NT2/D1 (cell line): ENCODE results near the gene APOOL.
A peak's percentile ranks its signal among the peaks of the same experiment; 100 is the strongest.

ENCODE experiments used
- DNase-seq: peaks from one replicate; pipeline ENCODE4 v3.0.0-alpha.2; 2011; ENCODE audit warnings: low read depth, low spot score
- H3K27me3 ChIP-seq: 2 replicates; pipeline ENCODE4 v1.6.0; 2011; ENCODE audit warnings: mild to moderate bottlenecking; ENCODE audit not compliant: insufficient read length, insufficient read depth
- H3K36me3 ChIP-seq: 2 replicates; pipeline ENCODE4 v1.6.1; 2011; ENCODE audit warnings: mild to moderate bottlenecking, low read length, mixed read lengths; ENCODE audit not compliant: insufficient read depth, insufficient read length
- H3K4me1 ChIP-seq: 2 replicates; pipeline ENCODE4 v1.5.1; 2011; ENCODE audit not compliant: insufficient read depth, insufficient read length
- H3K4me3 ChIP-seq: 2 replicates; pipeline ENCODE4 v1.5.1; 2011; ENCODE audit warnings: low read depth; ENCODE audit not compliant: insufficient read length
- H3K9ac ChIP-seq: 2 replicates; pipeline ENCODE4 v1.6.0; 2011; ENCODE audit warnings: low read depth; ENCODE audit not compliant: insufficient read length
- H3K9me3 ChIP-seq: 2 replicates; pipeline ENCODE4 v1.5.1; 2011; ENCODE audit warnings: mild to moderate bottlenecking, low read length; ENCODE audit not compliant: insufficient read depth
- SUZ12 ChIP-seq: IDR thresholded peaks from 2 replicates; pipeline ENCODE4 v1.6.1; 2011; ENCODE audit not compliant: insufficient read length, insufficient read depth; ENCODE audit errors: extremely low read depth
- YY1 ChIP-seq: IDR thresholded peaks from 2 replicates; pipeline ENCODE4 v1.6.1; 2011; ENCODE audit not compliant: insufficient read length, insufficient read depth
- ZNF274 ChIP-seq: IDR thresholded peaks from 2 replicates; pipeline ENCODE4 v1.6.1; 2011; ENCODE audit warnings: mild to moderate bottlenecking, low read depth, low read length

Gene APOOL

GRCh38 chrX:85017721-85018120 is 14.0 kb downstream of the APOOL start:
- no peaks in the 10 kb centered on the region for H3K36me3 ChIP-seq
- no peaks in the 10 kb centered on the region for H3K27me3 ChIP-seq
- no peak overlapping the region for H3K4me3 ChIP-seq
- TF ChIP-seq ZNF274 (no peak), YY1 (no peak), SUZ12 (no peak)
- H3K9me3 ChIP-seq, result peaks cover 8% of the 10 kb centered on the region; the same call in 1 of the 2 replicates
- no peak for DNase-seq
- no peaks in the 10 kb centered on the region for H3K4me1 ChIP-seq
- H3K9ac ChIP-seq, result no peak overlapping the region

- no peak overlapping the region for H3K9ac ChIP-seq
- H3K9me3 ChIP-seq, result peaks cover 8% of the 10 kb centered on the region; the same call in 1 of the 2 replicates
- no peak overlapping the region for H3K4me3 ChIP-seq
- H3K4me1 ChIP-seq, result no peaks in the 10 kb centered on the region
- H3K27me3 ChIP-seq, result no peaks in the 10 kb centered on the region
- TF ChIP-seq YY1 (no peak), SUZ12 (no peak), ZNF274 (no peak)
- DNase-seq, result no peak
- no peaks in the 10 kb centered on the region for H3K36me3 ChIP-seq
These were observed 14.8 kb downstream of the APOOL start for GRCh38 chrX:85018471-85018870.

GRCh38 chrX:85020216-85020615 is 16.5 kb downstream of the APOOL start:
- TF ChIP-seq ZNF274, result no peak
- no peak for TF ChIP-seq YY1
- TF ChIP-seq SUZ12, result no peak
- peaks cover 3% of the 10 kb centered on the region for H3K4me1 ChIP-seq
- peaks cover 13% of the 10 kb centered on the region; the same call in 1 of the 2 replicates for H3K9me3 ChIP-seq
- H3K9ac ChIP-seq, result no peak overlapping the region
- no peaks in the 10 kb centered on the region for H3K27me3 ChIP-seq
- DNase-seq, result no peak
- no peak overlapping the region for H3K4me3 ChIP-seq
- peaks cover 3% of the 10 kb centered on the region for H3K36me3 ChIP-seq

DNA sequence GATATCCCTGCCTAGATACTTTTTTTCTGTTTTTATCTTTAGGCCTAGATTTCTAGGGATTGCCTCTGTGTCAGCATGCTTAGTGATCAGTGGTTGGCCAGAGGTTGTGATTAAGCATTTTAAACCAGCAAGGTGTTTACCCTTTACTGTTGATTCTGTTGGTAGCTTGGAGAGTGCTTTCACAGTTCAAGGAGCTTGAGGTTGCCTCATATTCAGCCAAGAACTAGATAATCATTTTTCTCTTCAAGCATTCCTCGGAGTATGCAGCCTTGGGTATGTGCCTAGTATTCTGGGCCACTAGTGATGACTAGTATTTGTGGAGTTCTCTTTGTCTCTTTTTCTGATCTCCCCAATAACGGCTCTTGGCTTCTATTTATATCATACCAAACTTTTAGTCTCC is 20.4 kb downstream of the APOOL start:
- H3K4me1 ChIP-seq, result peaks cover 6% of the 10 kb centered on the region
- H3K36me3 ChIP-seq, result peaks cover 6% of the 10 kb centered on the region
- no peaks in the 10 kb centered on the region for H3K27me3 ChIP-seq
- peaks cover 14% of the 10 kb centered on the region; the same call in 1 of the 2 replicates for H3K9me3 ChIP-seq
- H3K4me3 ChIP-seq, result no peak overlapping the region
- TF ChIP-seq SUZ12 (no peak), YY1 (no peak), ZNF274 (no peak)
- no peak for DNase-seq
- H3K9ac ChIP-seq, result no peak overlapping the region

DNA sequence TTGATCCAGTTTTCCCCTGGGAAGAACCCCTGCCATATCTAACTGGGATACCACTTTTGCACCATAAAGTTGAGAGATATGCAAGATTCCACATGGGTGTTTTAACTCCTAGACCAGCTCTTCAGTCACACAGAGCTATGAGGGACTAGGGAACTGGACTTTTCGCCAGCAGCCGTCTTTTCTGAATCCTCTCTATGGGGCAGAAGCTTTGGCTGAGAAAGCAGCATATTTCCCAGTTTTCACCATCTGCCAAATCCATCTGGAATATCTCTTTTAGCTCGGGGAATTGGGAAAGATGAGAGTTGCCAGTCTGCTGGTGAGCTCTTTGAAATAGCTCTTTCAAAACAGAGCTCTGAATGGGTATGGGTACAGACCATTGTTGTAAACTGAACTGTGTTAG is 20.9 kb downstream of the APOOL start:
- Histone ChIP-seq H3K36me3 (peaks cover 6% of the 10 kb centered on the region), H3K9me3 (peaks cover 14% of the 10 kb centered on the region; the same call in 1 of the 2 replicates), H3K4me3 (no peak overlapping the region), H3K9ac (no peak overlapping the region), H3K27me3 (no peaks in the 10 kb centered on the region), H3K4me1 (peaks cover 6% of the 10 kb centered on the region)
- DNase-seq, result no peak
- TF ChIP-seq YY1 (no peak), ZNF274 (no peak), SUZ12 (no peak)

GRCh38 chrX:85026170-85026569 is 22.5 kb downstream of the APOOL start:
- Histone ChIP-seq H3K9ac (no peak overlapping the region), H3K4me3 (no peak overlapping the region), H3K27me3 (no peaks in the 10 kb centered on the region), H3K9me3 (peaks cover 9% of the 10 kb centered on the region; the same call in 1 of the 2 replicates), H3K36me3 (peaks cover 6% of the 10 kb centered on the region), H3K4me1 (peaks cover 6% of the 10 kb centered on the region)
- no peak for TF ChIP-seq ZNF274
- TF ChIP-seq SUZ12, result no peak
- no peak for TF ChIP-seq YY1
- DNase-seq, result peak; percentile 39

DNA sequence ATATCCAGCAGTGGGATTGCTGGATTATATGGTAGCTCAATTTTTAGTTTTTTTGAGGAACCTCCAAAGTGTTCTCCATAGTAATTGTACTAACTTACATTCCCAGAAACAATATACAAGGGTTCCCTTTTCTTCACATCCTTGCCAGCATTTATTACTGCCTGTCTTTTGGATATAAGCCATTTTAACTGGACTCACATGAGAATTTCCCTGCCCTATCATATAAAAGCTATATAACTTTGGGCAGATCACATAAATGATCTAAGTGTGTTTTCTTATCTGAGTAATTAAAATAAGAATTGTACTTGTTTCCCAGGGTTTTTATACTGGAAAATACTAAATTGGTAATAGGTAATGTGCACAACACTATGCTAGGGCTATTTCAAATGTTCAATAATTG is 25.4 kb downstream of the APOOL start:
- no peak overlapping the region for H3K9ac ChIP-seq
- H3K27me3 ChIP-seq, result no peaks in the 10 kb centered on the region
- H3K36me3 ChIP-seq, result peaks cover 6% of the 10 kb centered on the region
- peaks cover 6% of the 10 kb centered on the region; the same call in 1 of the 2 replicates for H3K9me3 ChIP-seq
- H3K4me3 ChIP-seq, result no peak overlapping the region
- TF ChIP-seq ZNF274, result no peak
- TF ChIP-seq YY1, result no peak
- TF ChIP-seq SUZ12, result no peak
- peaks cover 6% of the 10 kb centered on the region for H3K4me1 ChIP-seq
- DNase-seq, result no peak

DNA sequence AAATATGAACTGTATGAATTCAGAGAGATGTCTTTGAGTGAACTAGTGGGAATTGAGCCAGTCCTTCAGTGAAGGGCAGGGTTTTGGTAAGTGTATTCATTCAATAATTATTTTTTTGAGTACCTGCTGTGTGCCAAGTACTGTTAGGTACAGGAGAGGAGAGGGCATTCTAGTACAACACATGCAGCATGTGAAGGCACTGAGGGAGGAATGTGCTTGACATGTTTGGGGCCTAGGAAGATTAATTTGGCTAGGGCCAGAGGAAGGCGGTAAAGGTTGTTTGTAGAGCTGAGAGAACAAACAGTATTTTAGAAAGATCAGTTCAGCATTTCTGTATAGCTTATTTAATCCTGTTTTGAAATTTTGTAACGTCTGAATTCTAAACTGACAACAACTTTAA is 27.8 kb downstream of the APOOL start:
- Histone ChIP-seq H3K9me3 (no peaks in the 10 kb centered on the region), H3K36me3 (peaks cover 3% of the 10 kb centered on the region), H3K4me3 (no peak overlapping the region), H3K27me3 (no peaks in the 10 kb centered on the region), H3K4me1 (no peaks in the 10 kb centered on the region), H3K9ac (no peak overlapping the region)
- no peak for TF ChIP-seq ZNF274
- no peak for TF ChIP-seq YY1
- TF ChIP-seq SUZ12, result no peak
- no peak for DNase-seq
